HG02981 (cell line): ENCODE results near the gene PEX26.
"Not testable (repeated sequence)": the region's sequence is repeated elsewhere in the genome, so short reads cannot be mapped to it uniquely, and the experiment has no call there.

Experiments
- ATAC-seq: cut with Tn5 transposase; IDR thresholded peaks from one replicate; pipeline ENCODE4 v1.9.1; 2021; ENCODE audit warnings: mild to moderate bottlenecking, moderate library complexity; ENCODE audit not compliant: unreplicated experiment

PEX26 gene

DNA sequence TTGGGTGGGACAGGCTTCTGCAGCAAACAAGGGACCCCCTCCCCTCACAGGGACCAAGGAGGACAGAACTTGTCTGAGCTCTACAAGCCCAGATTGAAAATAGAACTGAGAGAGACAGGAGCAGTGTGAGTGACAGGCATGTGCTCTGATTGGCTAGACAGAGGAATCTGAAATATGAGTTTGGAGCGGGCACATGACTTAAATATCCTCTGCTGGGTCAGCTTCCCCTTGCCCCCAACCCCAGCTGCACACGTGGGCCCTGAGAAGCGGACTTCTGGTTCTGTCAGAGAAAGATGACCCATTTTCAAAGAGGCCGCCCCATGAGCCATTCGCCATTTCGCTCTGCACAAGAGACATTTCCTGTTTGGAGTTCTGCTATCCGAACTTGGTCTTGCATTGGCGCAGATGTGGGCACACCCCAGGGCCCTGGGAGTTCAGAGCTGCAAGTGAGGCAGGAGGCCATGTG lies 38.1 kb downstream of the PEX26 start:
- no peak for ATAC-seq

DNA sequence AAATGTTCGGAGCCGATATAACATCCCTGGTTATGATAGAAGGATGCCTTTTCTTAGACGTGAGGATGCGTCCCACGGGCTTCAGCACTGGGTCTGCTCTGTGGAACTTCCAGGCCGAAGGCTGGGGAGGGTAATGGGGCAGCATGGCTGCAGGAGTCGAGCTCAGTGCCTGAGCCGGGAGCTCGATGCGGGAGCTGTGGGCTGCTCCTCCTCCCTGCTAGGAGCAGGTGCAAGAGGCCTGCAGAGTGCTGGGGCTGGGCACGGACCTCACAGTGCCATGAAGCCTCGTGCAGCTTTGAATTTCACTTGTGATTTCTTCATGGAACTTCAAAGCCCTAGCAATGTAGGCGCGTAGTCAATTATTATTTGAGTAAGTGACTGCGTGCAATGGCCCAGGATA lies 38.8 kb downstream of the PEX26 start:
- ATAC-seq: no peak

DNA sequence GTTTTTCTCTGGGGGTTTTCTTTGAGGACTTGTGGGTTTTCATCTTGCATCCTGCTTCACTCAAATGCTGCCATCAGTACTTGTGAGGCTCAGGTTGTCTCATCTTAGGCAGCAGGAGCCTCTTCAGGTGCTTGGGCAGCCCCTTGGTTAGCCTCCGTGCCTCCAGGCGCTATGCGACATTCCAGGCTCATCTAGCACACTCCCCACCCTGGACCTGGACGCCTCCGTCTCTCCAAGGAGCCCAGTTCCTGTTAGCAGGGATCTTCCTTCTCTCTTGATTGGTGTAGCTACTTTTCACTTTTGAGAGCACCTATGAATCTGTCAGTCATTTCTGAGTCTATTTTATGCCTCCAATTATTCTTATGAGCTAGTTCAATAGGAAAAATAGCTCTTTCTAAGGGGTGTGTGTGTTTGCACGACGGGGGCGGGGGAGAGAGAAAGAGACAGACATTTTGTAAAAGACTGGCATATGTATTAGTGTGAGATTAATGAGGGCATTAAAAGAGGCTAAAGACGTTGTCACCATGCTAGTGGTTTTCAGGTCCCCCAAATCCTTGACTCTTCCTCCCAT lies 40.6 kb downstream of the PEX26 start:
- no peak for ATAC-seq

DNA sequence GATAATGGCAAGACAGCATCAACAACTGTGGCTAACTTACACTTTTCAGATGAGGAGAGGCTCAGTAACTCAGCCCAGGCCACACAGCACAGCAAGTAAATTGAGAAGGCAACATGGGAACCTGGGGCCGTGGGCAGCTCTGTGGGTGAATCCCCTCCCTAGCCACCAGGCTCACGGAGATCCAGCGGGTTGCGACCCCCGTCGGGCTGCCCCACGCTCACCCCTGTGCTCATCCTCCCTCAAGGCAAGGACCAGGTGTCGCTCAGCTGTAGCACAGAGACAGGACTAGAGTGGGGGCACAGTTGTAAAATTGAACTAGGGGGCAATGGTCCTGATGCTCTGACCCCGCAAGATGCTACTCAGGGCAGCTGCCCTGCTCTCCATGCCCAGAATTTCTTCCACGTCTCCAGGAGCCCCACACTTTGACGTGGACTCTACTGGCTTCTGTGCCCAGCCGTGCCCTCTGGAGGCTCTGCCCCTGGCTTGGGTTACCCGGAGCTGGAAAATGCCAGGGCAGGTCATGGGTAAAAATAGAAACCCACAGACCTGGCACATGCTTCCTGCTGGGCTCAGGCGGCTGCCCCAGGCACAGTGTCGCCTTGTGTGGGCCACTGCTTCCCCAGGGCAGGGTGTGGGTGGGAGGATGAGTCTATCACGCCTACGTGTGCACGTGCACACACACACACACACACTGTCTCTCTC lies 41.8 kb downstream of the PEX26 start:
- ATAC-seq: no peak

DNA sequence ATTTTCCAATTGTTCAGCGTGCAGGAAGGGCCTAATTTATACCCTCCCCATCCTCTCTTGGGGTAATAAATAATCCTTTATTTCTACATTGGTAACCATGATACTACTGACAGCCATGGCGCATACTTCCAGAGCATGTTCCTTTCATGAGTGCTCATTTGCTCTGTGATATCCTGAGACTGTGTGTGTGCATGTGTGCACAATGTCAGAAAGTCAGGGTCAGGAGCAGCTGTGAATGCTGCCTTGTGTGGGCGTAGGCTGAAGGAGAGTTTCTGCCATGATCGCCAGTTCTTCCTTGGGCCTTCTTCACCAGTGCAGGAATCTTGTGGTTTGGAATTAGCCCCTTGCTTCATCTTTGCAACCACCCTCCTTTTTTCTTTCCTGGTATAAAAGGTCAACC lies 43.1 kb downstream of the PEX26 start:
- no peak for ATAC-seq

DNA sequence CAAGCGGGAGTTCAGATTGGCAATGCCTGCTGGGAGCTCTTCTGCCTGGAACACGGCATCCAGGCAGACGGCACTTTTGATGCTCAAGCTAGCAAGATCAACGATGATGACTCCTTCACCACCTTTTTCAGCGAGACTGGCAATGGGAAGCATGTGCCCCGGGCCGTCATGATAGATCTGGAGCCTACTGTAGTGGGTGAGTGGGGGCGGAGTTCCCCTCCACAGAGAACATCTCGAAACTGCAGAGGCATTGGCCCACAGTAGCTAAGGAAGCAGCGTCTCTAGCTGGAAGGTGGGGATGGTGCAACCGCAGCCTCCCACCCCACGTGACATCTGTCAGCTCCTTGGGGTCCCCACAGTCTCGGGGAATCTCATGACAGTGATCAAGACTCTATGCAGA lies 43.7 kb downstream of the PEX26 start:
- no peak for ATAC-seq

DNA sequence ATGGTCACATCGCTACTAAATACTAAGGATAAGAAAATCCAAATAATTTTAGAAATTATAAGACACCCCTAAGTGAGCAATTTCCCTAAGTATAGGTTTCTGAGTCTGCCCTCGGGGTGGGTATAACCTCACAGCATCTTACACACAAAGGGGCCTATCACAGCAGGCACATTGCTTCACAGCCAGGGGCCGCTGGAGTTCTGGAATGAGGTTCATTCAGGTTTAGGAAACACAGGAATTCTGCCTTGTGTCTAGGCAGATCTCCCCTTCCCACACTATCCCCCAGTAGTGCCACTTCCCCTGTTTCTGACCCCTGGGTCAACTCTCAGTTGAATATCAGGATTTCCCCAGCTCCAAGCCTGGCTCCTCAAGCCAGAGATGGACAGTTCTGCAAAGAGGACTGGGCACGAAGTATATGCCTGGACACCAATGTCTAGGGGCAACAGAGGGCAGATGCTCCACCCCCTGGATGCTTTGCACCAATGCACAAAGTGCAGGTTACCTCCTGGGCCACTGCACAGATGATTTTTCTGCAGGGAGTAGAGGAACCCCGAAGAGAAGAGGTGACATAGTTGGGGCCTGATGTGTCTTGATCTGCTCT lies 44.3 kb downstream of the PEX26 start:
- ATAC-seq: no peak

DNA sequence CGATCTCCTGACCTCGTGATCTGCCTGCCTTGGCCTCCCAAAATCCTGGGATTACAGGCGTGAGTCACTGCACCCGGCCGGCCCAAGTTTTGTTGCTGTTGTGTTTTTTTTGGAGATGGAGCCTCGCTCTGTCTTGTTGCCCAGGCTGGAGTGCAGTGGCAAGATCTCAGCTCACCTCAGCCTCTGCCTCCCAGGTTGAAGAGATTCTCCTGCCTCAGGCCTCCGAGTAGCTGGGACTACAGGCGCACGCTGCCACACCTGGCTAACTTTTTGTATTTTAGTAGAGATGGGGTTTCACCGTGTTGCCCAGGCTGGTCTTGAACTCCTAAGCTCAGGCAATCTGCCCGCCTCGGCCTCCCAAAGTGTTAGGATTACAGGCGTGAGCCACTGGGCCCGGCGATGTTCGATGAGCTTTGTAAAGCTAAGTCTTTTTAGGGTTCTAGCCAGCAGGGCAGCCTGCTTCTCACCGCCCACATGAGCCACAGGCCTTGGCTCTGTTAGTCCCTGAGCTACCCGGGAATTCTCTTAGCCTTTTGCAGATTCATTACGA lies 45.8 kb downstream of the PEX26 start:
- not testable (repeated sequence) for ATAC-seq

DNA sequence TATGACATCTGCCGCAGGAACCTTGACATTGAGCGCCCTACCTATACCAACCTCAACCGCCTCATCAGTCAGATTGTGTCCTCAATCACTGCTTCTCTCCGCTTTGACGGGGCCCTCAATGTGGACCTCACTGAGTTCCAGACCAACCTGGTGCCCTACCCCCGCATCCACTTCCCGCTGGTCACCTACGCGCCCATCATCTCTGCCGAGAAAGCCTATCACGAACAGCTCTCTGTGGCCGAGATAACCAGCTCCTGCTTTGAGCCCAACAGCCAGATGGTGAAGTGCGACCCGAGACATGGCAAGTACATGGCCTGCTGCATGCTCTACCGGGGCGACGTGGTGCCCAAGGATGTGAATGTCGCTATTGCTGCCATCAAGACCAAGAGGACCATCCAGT lies 48.8 kb downstream of the PEX26 start:
- no peak for ATAC-seq

DNA sequence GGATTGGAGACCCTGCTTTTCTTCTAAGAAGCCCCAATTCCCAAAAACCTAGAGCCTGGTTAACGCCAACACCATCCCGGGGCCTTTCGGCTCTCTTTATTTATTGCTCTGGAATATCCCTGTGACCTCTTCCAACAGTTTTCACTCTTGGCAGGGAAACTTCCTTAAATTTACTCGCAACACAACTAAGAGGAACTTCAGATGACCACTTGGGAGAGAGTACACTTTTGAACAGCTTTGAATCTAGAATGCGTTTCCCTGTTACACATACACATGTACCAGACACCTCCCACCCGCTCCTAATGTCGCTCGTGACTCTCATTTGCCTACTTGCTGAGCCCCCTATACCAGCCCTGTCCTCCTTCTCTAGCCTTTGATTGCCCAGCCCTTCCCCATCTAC lies 52.2 kb downstream of the PEX26 start:
- no peak for ATAC-seq

DNA sequence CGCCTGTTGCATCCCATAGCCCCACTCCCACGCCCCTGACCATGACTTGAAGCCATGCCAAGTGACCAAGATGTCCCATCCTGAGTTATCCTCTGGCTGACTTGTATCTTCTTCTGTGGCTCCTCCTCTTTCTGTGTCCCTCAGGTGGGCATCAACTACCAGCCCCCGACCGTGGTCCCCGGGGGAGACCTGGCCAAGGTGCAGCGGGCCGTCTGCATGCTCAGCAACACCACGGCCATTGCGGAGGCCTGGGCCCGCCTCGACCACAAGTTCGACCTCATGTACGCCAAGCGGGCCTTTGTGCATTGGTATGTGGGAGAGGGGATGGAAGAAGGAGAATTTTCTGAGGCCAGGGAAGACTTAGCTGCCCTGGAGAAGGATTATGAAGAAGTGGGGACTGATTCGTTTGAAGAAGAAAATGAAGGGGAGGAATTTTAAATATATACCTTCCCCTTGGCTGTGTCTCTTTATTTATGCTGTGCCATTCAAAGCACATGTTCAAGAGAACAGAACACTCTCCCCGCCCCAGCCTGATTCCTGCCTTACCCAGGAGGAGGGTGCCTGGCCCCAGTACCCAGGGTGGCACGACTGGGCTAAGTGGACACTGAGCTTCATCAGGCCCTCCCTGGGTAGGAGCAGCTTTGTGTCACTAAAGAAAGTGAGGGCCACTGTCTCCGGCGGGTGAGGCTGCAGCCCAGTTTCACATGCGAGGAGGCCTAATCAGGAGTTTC lies 53.1 kb downstream of the PEX26 start:
- no peak for ATAC-seq

DNA sequence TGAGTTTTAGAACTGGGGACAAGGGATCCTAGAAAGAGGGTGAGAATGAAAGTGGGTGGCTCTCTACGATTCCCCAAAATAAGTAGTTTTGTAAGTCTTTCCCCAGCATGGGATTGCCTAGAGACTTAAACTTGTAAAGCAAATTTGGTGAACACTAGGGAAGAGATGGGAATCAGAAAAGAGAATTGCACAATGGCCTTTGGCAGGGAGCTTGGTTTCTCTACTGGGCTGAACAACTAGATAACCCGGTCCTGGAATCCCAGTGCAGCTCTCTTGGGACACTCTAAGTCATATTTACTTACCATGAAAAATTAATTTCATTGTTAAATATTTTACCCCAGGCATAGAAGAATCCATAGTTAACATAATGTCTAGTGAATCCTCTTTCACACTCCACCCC lies 55.7 kb downstream of the PEX26 start:
- ATAC-seq: no peak

DNA sequence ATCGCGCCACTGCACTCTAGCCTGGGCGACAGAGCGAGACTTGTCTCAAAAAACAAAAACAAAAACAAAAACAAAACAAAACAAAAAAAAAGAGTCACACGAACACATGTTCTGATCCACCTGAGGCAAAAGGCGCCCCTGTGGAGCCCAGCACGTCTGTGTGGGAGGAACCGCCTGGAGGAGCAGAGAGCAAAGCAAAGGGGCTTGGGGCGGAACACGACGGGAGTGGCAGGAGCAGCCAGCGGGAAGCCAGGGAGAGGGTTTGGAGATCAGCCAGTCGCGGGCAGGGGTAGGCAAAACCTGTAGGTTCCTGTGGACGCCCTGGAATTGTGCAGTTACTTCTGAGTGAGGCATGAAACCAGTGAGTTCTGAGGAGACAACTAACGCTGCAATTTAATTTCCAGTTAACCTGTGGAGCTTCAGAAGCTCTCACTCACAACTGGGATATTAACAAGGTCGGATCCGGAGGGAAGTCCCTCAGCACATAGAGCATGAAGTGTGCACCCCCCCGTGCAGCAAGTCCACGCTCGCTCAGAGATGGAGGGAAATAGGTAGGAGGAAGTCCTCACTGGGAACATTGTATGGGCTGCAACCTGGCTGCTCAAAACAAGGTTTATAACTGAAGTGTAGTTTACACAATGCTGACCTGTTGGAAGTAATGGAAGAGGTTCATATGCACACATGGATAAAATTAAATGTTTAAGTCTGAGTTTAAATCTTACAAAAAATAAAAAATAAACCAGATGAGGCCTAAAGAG lies 59.0 kb downstream of the PEX26 start:
- ATAC-seq: no peak

DNA sequence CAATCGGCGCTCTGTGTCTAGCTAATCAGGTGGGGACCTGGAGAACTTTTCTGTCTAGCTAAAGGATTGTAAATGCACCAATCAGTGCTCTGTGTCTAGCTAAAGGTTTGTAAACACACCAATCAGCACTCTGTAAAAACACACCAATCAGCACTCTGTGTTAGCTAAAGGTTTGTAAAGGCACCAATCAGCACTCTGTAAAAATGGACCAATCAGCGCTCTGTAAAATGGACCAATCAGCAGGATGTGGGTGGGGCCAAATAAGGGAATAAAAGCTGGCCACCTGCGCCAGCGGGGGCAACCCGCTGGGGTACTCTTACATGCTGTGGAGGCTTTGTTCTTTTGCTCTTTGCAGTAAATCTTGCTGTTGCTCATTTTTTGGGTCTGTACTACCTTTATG lies 63.2 kb downstream of the PEX26 start:
- ATAC-seq: not testable (repeated sequence)

DNA sequence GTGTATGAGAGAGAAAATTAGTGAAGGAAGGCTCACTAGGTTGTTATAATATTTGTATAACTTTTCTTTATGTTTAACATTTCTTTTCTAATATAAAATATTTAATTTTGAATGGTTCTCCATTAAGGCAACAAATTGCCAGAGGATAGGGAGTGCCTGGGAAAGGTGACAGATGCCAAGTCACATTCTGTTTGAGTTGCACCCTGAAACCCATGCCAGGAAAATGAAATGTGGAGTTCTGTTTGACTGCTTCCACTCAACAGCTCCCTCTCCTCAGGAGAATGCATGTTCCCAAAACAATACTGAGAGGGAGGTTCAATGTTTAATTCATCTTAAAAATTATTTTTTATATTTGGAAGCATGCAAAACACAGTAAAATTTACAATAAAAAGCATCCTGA lies 66.3 kb downstream of the PEX26 start:
- ATAC-seq: no peak

DNA sequence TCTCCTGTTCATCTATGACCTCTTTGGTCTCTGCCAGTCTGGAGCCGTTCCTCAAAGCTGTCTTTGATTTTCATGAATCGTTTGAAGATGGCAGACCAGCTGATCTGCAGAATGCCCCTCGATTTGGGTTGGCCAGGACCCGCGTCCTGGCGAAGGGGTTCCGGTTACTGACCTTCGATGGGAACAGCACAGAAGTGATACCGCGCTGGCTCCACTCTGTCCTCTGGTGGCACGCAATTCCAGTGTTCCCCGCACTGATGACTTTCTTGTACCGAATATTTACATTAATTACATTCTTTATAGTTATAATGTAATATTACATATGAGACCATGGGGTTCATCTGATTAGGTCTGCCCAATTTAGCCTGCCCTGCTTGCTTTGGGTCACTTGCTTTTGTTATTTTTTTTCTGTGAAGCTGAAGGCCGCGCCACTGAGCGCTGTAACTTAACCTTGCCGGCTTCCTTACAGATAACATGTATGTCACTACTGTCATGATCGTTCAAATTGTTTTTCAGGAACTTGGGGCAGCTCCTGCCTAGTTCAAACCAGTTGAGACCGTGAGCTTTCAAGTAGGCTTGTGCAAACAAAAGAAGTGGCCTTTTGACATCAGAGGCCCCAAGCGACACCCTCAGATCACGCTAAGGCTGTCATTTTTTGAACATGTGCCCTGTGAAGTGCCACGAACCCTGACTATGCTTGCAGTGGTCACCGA lies 68.0 kb downstream of the PEX26 start:
- ATAC-seq: no peak

DNA sequence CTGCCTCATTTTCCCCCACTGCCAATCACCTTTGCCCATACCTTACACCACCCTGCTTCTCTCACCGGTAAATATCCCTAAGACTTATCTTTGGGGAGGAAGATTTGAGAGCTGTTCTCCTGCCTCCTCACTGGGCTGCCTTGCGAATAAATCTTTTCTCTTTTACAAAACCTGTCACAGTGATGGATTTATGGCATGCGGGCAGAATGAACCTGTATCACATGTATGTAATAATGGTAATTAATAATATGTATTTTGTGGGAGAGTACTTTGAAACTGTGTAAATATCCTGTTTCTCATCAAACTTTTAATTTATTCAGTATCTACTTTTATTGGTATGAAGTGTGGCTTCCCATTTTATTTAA lies 68.6 kb downstream of the PEX26 start:
- no peak for ATAC-seq

DNA sequence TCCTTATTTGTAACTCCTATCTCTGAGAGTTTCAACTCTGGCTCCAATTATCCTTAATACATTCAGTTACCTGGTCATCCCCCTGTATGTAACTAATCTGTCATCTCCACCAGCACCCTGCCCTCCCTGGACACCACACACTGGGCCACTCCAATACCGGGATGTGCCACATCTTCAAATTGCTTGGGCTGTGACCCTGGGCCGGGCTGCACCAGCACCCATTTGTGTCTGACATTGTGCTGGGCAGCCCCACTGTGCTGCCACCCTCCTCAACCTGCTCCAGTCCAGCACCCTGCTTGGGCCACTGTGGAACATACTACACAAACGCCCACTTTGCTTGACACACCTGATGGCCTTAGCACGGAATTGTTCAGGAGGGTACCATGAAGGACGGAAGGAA lies 70.0 kb downstream of the PEX26 start:
- no peak for ATAC-seq

DNA sequence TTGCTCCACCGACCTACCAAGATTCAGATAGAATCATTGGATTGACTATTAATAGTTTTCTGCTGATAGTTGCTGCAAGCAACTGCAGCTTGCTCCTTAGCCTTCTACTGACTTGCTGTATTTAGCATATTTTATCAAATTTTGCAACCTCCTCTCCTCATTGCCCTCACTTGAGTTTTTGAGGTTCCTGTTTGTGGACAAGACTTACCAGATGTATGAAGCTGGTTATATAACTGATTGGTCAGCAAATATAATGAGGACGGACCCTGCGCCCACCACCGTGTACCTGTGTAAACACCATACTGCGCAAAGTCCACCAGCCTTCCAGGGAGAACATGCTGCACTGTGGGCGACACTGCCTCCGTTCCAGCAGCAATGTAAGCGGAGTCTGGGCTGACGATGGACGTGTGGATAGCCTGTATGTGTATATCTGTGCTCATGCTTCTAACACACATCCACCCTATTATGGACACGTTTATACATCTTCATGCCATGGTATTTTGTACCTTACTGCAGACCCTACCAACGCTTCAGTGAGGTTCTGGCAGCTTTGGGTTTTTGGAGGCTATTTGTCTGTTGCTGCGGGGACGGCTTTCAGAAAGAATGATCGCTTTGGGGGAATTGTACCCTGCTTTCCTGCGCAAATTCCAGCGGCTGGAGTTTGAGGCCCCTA lies 70.6 kb downstream of the PEX26 start:
- ATAC-seq: no peak

DNA sequence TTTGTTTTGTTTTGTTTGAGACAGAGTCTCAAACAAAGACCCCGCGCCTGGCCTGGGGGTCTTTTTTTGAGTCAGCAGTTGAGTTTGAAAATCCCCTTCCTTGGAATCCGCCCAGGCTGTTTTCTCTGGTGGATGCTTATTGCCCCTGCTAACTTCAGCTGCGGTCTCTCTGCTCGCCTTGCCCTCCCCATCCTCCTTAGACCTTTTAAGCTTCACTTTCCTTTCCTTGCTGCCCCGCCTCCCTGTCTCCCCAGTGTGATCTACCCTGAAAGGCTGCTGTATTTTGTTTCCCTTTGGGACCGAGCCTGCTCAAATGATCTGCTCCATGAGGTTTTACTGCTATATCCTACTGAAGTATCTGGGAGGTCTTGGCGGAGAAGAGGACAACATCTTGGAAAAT lies 74.7 kb downstream of the PEX26 start:
- ATAC-seq: no peak
